Measurements from ENCODE around the gene TEKT5. TPM values are rescaled to one million over a fixed set of nuclear protein-coding genes. Genes with fewer than 3 reads are reported as not detected.

TEKT5 gene
- 0.64 TPM for total RNA-seq

GRCh38 chr16:10694830-10695229 is at the start of gene TEKT5:
TSS of gene TEKT5 (minus strand) at chr16:10694930. CDS start at chr16:10694873, 57 bp downstream.

GRCh38 chr16:10743610-10744369 is 49.1 kb upstream of the TEKT5 start, which contains the start of gene NUBP1:
TSS of gene NUBP1 (plus strand) at chr16:10743842. CDS start at chr16:10743864, 22 bp downstream.

GRCh38 chr16:10579965-10580882 is 114.5 kb downstream of the TEKT5 start, which contains the start of gene EMP2:
TSS of gene EMP2 (minus strand) at chr16:10580598. CDS start at chr16:10547617, 32,981 bp downstream.

Small RNA genes within 50 kb of the gene (small RNA-seq; reads per million reads assigned to genes)
- gene MTND4LP24 (ENCODE audit: low replicate concordance): not detected
- not detected for gene MTND6P33 (ENCODE audit: low replicate concordance)

Other genes with a start within 250 kb of the TEKT5 start
- 22.4 TPM for gene EMP2, start 114.3 kb downstream of the TEKT5 start, total RNA-seq
- gene NUBP1, start 48.9 kb upstream of the TEKT5 start, total RNA-seq: 21.0 TPM
- 6.2 TPM for gene TVP23A, start 123.9 kb upstream of the TEKT5 start, total RNA-seq
- 15.3 TPM for gene CIITA, start 182.3 kb upstream of the TEKT5 start, total RNA-seq
- gene DEXI, start 247.5 kb upstream of the TEKT5 start, total RNA-seq: 32.8 TPM
- 30.5 TPM for gene CLEC16A, start 249.6 kb upstream of the TEKT5 start, total RNA-seq

All from metanephros (tissue), 2 donors.